ENCODE measurements around the gene CCNY. TPM values are rescaled to one million over a fixed set of nuclear protein-coding genes. Genes with fewer than 3 reads are reported as not detected.

CCNY gene
- total RNA-seq, 2 experiments from 2014 or later: 37.0 to 55.8 TPM

GRCh38 chr10:35387768-35388167 lies 51.5 kb downstream of the CCNY start:
- Histone ChIP-seq H3K27ac (ENCODE audit: low read depth, low read length, poor library complexity, severe bottlenecking) (no peak overlapping the region), H3K36me3 (ENCODE audit: insufficient read depth, low read length) (no peaks in the 10 kb centered on the region; the same call in 1 of the 2 replicates), H3K4me3 (ENCODE audit: low read depth, low read length, poor library complexity, severe bottlenecking) (no peak overlapping the region), H3K4me1 (ENCODE audit: insufficient read depth, low read length, poor library complexity, severe bottlenecking) (peaks cover 13% of the 10 kb centered on the region), H3K9me3 (ENCODE audit: low read length) (peaks cover 8% of the 10 kb centered on the region; the same call in 1 of the 2 replicates), H3K4me2 (ENCODE audit: low read length) (no peak overlapping the region), H2AFZ (ENCODE audit: low read length) (no peak overlapping the region), H3K9me2 (ENCODE audit: insufficient read depth, low read length) (no peaks in the 10 kb centered on the region), H4K20me1 (ENCODE audit: insufficient read depth, low read length) (no peaks in the 10 kb centered on the region), H3K79me2 (ENCODE audit: insufficient read depth, low read depth, low read length) (peaks cover 5% of the 10 kb centered on the region; the same call in 1 of the 2 replicates)
- no peak for DNase-seq (ENCODE audit: low spot score)
- no TSS peak for BruUV-seq (replicated peaks)
- intact Hi-C loops (cut with micrococcal nuclease; ENCODE audit: unreplicated experiment): no loop called here
- CTCF ChIA-PET (ENCODE audit: unreplicated experiment): no interaction called here
- POLR2A ChIA-PET: interaction anchor here (0.6 to 1.1 kb wide), 2 partner anchors 8 to 31 kb away, joined by 3 to 5 read pairs; no protein-coding TSS in a partner anchor
- TF ChIP-seq EZH2phosphoT487 (IDR thresholded peaks at IDR 0.05; ENCODE audit: borderline replicate concordance, low read depth, low read length) (no peak), CTCF (conservative IDR thresholded peaks at IDR 0.05; ENCODE audit: low read length) (no peak)

- Histone ChIP-seq H3K27ac (ENCODE audit: low read depth, low read length, poor library complexity, severe bottlenecking) (no peak overlapping the region), H3K4me3 (ENCODE audit: low read depth, low read length, poor library complexity, severe bottlenecking) (no peak overlapping the region), H3K9me3 (ENCODE audit: low read length) (peaks cover 8% of the 10 kb centered on the region; the same call in 1 of the 2 replicates), H3K4me2 (ENCODE audit: low read length) (no peak overlapping the region), H3K4me1 (ENCODE audit: insufficient read depth, low read length, poor library complexity, severe bottlenecking) (peaks cover 13% of the 10 kb centered on the region), H3K79me2 (ENCODE audit: insufficient read depth, low read depth, low read length) (peaks cover 5% of the 10 kb centered on the region; the same call in 1 of the 2 replicates), H3K9me2 (ENCODE audit: insufficient read depth, low read length) (no peaks in the 10 kb centered on the region), H3K36me3 (ENCODE audit: insufficient read depth, low read length) (no peaks in the 10 kb centered on the region; the same call in 1 of the 2 replicates), H2AFZ (ENCODE audit: low read length) (no peak overlapping the region), H4K20me1 (ENCODE audit: insufficient read depth, low read length) (no peaks in the 10 kb centered on the region)
- intact Hi-C loops (cut with micrococcal nuclease; ENCODE audit: unreplicated experiment): no loop called here
- POLR2A ChIA-PET: interaction anchor here (0.5 to 1.1 kb wide), 2 partner anchors 32 to 253 kb away, joined by 5 to 9 read pairs; no protein-coding TSS in a partner anchor
- no peak for DNase-seq (ENCODE audit: low spot score)
- no TSS peak for BruUV-seq (replicated peaks)
- no peak for TF ChIP-seq EZH2phosphoT487 (IDR thresholded peaks at IDR 0.05; ENCODE audit: borderline replicate concordance, low read depth, low read length)
- no peak for TF ChIP-seq CTCF (conservative IDR thresholded peaks at IDR 0.05; ENCODE audit: low read length)
- CTCF ChIA-PET (ENCODE audit: unreplicated experiment): no interaction called here
Observed at GRCh38 chr10:35388197-35388596, 51.9 kb downstream of the CCNY start.

GRCh38 chr10:35388682-35389081 lies 52.4 kb downstream of the CCNY start:
- DNase-seq (ENCODE audit: low spot score): no peak
- Histone ChIP-seq H3K9me2 (ENCODE audit: insufficient read depth, low read length) (no peaks in the 10 kb centered on the region), H4K20me1 (ENCODE audit: insufficient read depth, low read length) (no peaks in the 10 kb centered on the region), H2AFZ (ENCODE audit: low read length) (no peak overlapping the region), H3K79me2 (ENCODE audit: insufficient read depth, low read depth, low read length) (peaks cover 5% of the 10 kb centered on the region; the same call in 1 of the 2 replicates), H3K4me1 (ENCODE audit: insufficient read depth, low read length, poor library complexity, severe bottlenecking) (peaks cover 13% of the 10 kb centered on the region), H3K36me3 (ENCODE audit: insufficient read depth, low read length) (no peaks in the 10 kb centered on the region; the same call in 1 of the 2 replicates), H3K9me3 (ENCODE audit: low read length) (peaks cover 8% of the 10 kb centered on the region; the same call in 1 of the 2 replicates), H3K27ac (ENCODE audit: low read depth, low read length, poor library complexity, severe bottlenecking) (no peak overlapping the region), H3K4me2 (ENCODE audit: low read length) (no peak overlapping the region), H3K4me3 (ENCODE audit: low read depth, low read length, poor library complexity, severe bottlenecking) (no peak overlapping the region)
- ChIA-PET POLR2A (interaction anchor here (0.5 kb wide), 1 partner anchor 253 kb away, joined by 9 read pairs; no protein-coding TSS in a partner anchor), CTCF (ENCODE audit: unreplicated experiment) (no interaction called here)
- no peak for TF ChIP-seq CTCF (conservative IDR thresholded peaks at IDR 0.05; ENCODE audit: low read length)
- no peak for TF ChIP-seq EZH2phosphoT487 (IDR thresholded peaks at IDR 0.05; ENCODE audit: borderline replicate concordance, low read depth, low read length)
- intact Hi-C loops (cut with micrococcal nuclease; ENCODE audit: unreplicated experiment): no loop called here
- no TSS peak for BruUV-seq (replicated peaks)

Data from OCI-LY7 (cell line).